Astrocyte of the cerebellum (primary cell): ENCODE data around the gene FILIP1L.
A peak's percentile ranks its signal among the peaks of the same experiment; 100 is the strongest.

Experiments
- DNase-seq: peaks from one replicate; pipeline ENCODE4 v3.0.0-alpha.2; 2011; ENCODE audit warnings: low read depth
- H3K4me3 ChIP-seq: 2 replicates; pipeline ENCODE4 v1.5.1; 2011; ENCODE audit warnings: mild to moderate bottlenecking, low read depth, low read length, moderate library complexity
- in situ Hi-C: cut with HindIII; loops from 2 replicates; pipeline ENCODE4 v1.10.0; 2017; ENCODE audit warnings: low sequenced_read_pairs
- TF ChIP-seq, protein P1 (sequence below): IDR thresholded peaks from 2 replicates; pipeline ENCODE4 v1.5.1; 2012; ENCODE audit warnings: low read length, low read depth, moderate library complexity, mild to moderate bottlenecking; ENCODE audit errors: missing control alignments

FILIP1L gene

DNA sequence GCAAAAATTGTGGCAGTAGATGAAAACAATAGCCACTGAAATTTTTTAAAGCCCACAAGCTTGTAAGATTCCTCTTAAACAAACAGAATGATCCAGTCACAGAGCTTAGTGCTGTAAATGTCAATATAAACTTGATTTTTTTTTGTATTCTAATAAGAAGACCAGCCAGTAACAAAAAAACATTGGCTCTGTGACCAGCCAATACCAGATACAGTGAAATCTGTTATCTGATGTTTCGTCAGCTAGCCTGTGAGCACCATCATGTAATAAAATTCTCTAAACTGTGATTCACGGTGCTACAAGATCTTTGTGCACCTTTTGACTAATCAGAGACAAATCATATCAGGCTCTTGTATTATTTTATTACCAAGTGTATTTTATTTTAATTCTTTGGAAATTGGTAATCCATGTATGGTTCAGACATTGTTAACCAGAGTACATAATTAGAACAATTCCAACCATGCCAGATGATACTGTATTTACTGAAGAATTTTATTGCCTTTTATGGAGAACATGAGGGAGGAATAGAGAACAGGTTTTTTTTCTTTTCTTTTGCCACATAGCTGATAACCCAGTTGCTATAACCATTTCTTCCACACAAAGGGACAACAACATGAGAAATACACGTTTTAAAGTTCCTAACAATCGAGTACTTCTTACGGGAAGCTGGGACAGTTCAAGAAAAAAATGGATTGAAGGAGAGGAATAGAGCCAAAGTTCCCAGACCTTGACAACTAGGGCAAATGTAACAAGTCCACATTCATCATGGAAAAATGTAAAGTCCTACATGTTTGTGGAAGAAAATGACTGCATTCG is 71.9 kb downstream of the FILIP1L start:
- in situ Hi-C loops: no loop called here
- no peak for DNase-seq
- TF ChIP-seq, protein P1, sequence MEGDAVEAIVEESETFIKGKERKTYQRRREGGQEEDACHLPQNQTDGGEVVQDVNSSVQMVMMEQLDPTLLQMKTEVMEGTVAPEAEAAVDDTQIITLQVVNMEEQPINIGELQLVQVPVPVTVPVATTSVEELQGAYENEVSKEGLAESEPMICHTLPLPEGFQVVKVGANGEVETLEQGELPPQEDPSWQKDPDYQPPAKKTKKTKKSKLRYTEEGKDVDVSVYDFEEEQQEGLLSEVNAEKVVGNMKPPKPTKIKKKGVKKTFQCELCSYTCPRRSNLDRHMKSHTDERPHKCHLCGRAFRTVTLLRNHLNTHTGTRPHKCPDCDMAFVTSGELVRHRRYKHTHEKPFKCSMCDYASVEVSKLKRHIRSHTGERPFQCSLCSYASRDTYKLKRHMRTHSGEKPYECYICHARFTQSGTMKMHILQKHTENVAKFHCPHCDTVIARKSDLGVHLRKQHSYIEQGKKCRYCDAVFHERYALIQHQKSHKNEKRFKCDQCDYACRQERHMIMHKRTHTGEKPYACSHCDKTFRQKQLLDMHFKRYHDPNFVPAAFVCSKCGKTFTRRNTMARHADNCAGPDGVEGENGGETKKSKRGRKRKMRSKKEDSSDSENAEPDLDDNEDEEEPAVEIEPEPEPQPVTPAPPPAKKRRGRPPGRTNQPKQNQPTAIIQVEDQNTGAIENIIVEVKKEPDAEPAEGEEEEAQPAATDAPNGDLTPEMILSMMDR: no peak
- no peak overlapping the region for H3K4me3 ChIP-seq

DNA sequence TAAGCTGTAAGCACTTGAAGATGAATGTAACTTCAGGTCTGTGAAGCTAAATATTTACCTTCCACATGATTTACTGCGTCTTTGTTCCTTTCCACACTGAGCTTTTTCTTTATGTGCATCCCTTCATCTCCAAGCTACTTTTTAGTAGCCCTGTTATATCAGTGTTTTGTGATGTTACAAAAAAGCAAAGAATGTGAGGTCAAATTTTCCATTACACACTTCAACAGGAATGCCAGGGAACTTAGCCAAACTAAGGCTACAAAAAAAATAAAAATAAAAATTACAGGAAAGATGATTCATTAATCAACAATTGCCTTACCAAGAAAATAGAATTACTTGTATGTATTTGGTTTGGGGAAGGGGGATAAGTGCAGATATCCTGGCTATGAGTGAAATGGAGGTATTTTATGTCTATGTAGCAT is 73.0 kb downstream of the FILIP1L start:
- H3K4me3 ChIP-seq: no peak overlapping the region
- in situ Hi-C loops: no loop called here
- TF ChIP-seq, protein P1: no peak
- peak; percentile 87 for DNase-seq

DNA sequence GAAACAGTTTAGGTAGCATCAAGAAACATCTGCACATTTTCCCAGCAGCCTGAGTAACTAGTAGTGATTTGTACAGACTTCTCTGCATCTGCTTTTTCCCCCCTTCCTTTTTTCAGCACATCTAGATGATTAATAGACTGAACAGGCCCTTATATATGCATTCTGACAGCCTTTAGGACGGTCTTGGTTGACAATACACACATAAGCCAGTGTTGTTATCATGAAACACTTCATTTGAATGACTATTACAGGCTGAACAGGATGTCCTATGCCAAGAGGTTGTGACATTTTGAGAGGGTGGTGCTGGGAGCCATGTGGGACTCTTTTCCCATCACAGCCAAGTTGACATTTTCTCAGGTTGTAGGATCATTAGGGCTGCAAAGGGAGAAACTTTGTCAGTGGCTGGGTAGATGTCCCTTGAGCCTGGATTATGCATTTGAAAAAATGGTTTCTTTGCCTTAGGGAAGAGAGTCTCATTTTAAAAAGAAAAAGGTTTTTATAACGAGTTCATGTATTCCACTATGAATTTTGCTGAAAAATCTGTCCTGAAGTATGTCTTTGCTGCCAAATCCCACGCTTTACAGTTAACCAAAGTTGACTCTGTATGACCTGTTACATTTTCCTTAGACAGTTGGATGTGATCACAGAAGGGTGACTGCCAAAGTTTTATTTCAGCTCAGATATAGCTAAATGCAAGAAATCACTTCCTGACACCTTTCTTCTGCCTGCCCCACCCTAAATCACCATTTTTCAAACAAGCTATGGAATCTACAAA is 73.7 kb downstream of the FILIP1L start:
- H3K4me3 ChIP-seq: no peak overlapping the region
- no peak for DNase-seq
- in situ Hi-C loops: no loop called here
- TF ChIP-seq, protein P1: no peak

DNA sequence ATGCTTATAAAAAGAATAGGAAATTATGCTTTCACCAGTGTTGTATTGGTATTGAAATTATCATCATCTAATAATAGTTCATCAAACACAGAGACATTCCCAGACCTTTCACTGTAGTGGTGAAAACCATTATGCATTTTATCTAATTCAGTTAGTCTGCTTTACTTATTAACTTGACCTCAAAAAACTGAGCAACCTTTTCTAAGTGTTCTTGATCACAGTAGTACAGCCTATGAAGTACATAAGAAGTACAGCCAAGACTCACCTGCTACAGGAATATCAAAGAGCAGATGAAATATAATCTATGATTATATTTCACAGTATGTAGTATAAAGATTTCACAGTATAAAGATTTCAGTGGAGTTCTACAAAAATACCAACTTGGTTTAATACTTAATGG is 75.2 kb downstream of the FILIP1L start:
- no peak for DNase-seq
- H3K4me3 ChIP-seq: no peak overlapping the region
- in situ Hi-C loops: no loop called here
- TF ChIP-seq, protein P1: no peak

DNA sequence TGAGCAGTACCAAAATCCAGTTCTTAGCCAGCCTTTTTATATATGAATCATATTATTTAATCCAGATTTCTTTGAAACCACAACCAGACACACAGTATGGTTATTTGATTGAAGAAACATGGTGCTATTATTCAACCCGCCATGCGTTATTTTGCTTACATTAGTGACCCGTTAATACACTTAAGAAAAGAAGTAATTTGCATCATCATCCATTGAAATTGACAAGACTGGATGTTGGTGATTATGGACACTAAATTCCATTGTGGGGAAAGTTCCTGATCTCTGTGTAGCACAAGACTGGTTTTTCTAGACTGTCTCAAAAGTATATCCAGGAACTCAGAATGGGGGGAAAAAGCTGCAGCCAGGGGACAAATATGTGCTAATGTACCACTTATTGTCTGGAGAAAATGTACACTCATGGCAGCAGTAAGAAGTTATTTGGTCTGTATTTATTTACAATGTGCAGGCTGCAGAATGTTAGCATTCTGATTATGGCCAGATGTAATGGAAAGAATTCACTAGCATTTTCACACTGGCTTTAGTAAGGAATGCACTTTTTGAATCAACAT is 80.3 kb downstream of the FILIP1L start:
- in situ Hi-C loops: no loop called here
- no peak overlapping the region for H3K4me3 ChIP-seq
- TF ChIP-seq, protein P1: no peak
- DNase-seq: no peak

DNA sequence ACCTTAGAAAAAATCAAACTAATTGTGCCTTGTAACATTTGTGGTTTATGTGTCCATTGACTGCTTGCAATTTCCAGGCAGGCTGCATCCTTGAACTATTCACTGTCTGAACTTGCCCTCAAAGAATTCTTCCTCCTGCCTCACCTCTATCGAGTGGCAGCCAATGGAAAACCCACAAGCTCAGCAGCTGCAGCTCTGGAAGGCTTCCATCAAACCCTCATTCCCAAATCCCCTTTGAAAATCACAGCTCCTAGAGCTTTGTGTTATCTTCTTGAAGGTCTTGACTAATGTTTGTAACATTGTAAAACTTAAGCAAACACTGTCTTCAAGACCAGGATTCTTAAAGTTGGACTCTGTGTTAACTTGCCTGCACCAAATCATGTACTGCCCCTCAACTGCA is 81.1 kb downstream of the FILIP1L start:
- no peak overlapping the region for H3K4me3 ChIP-seq
- TF ChIP-seq, protein P1: no peak

More for the DNA sequence above, 81.1 kb downstream of the FILIP1L start:
- in situ Hi-C loops: no loop called here
- DNase-seq: no peak
